Measurements from ENCODE around the gene NCKAP5.

DNA sequence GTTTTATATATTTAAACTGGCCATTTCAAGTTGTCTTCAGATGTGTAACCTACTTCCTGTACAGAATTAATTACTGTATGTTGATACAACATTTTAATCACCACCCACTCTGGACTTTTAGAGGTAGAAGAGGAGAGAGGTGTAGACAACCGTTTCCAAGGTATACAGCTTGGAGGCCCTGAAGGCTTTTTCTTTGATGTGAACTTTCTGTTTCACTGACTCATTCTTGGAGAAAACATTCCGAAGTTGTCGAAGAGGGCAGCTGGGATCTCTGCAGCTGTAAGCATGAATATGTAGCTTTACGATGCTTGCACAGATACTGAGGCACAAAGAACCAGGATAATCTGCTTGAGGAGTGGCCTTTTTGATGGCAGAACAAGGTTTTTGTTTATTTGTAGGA, 137.0 kb downstream of the NCKAP5 start:
- TF ChIP-seq POLR2A (IDR thresholded peaks at IDR 0.05; ENCODE audit: low read depth, low read length) (no peak), POLR2AphosphoS5 (IDR thresholded peaks at IDR 0.05; ENCODE audit: low read depth, low read length) (no peak), TAF1 (IDR thresholded peaks at IDR 0.05; ENCODE audit: borderline replicate concordance, low read depth, low read length) (no peak)

All from GM12892 (cell line).